Osteoblast (primary cell): ENCODE results near the gene ABCC1. TPM values are rescaled to one million over a fixed set of nuclear protein-coding genes. Genes with fewer than 3 reads are reported as not detected.

ENCODE experiments used
- DNase-seq: peaks from one replicate; pipeline ENCODE4 v3.0.0; 2011; ENCODE audit warnings: low spot score, mixed read lengths; ENCODE audit not compliant: insufficient read length; ENCODE audit errors: missing footprints
- H2AFZ ChIP-seq: 2 replicates; pipeline ENCODE4 v1.6.0; 2011; ENCODE audit warnings: mild to moderate bottlenecking, low read length
- H3K27ac ChIP-seq: 2 replicates; pipeline ENCODE4 v1.5.1; 2011; ENCODE audit warnings: mild to moderate bottlenecking, low read depth, low read length, moderate library complexity
- H3K27me3 ChIP-seq: 2 replicates; pipeline ENCODE4 v1.6.0; 2012; ENCODE audit warnings: mild to moderate bottlenecking, control low read depth, inconsistent platforms, low read length, moderate library complexity; ENCODE audit not compliant: insufficient read depth
- H3K36me3 ChIP-seq: 2 replicates; pipeline ENCODE4 v1.5.1; 2011; ENCODE audit warnings: mild to moderate bottlenecking, low read length, control low read depth, moderate library complexity; ENCODE audit not compliant: insufficient read depth
- H3K4me1 ChIP-seq: 2 replicates; pipeline ENCODE4 v1.5.1; 2011; ENCODE audit warnings: mild to moderate bottlenecking, low read length, control low read depth, moderate library complexity; ENCODE audit not compliant: insufficient read depth
- H3K4me2 ChIP-seq: 2 replicates; pipeline ENCODE4 v1.6.0; 2011; ENCODE audit warnings: mild to moderate bottlenecking, low read length; ENCODE audit not compliant: insufficient read depth
- H3K4me3 ChIP-seq: fragments of 200-600 bp; sonication (generic); 3 replicates; pipeline ENCODE4 v1.5.1; 2012; ENCODE audit warnings: mild to moderate bottlenecking, low read length, inconsistent platforms; ENCODE audit not compliant: insufficient read depth
- H3K79me2 ChIP-seq: 2 replicates; pipeline ENCODE4 v1.6.0; 2012; ENCODE audit warnings: mild to moderate bottlenecking, low read length, control low read depth, inconsistent platforms; ENCODE audit not compliant: insufficient read depth
- H3K9me3 ChIP-seq: 2 replicates; pipeline ENCODE4 v1.5.1; 2011; ENCODE audit warnings: low read depth, low read length, control low read depth
- H4K20me1 ChIP-seq: 2 replicates; pipeline ENCODE4 v1.6.0; 2012; ENCODE audit warnings: mild to moderate bottlenecking, low read length, control low read depth; ENCODE audit not compliant: insufficient read depth
- total RNA-seq: library from RNA; depleted of rRNA; stranded (reverse); fragments of >200 nt; gene quantifications from 2 replicates; pipeline ENCODE4 v1.2.3, GENCODE V29; 2012
- TF ChIP-seq, protein P1 (sequence below): IDR thresholded peaks from 2 replicates; pipeline ENCODE4 v1.5.1; 2011; ENCODE audit warnings: mild to moderate bottlenecking, low read depth, low read length, moderate library complexity; ENCODE audit errors: extremely low read depth

Gene ABCC1
- total RNA-seq, 1 donor, result 33.7 TPM

DNA sequence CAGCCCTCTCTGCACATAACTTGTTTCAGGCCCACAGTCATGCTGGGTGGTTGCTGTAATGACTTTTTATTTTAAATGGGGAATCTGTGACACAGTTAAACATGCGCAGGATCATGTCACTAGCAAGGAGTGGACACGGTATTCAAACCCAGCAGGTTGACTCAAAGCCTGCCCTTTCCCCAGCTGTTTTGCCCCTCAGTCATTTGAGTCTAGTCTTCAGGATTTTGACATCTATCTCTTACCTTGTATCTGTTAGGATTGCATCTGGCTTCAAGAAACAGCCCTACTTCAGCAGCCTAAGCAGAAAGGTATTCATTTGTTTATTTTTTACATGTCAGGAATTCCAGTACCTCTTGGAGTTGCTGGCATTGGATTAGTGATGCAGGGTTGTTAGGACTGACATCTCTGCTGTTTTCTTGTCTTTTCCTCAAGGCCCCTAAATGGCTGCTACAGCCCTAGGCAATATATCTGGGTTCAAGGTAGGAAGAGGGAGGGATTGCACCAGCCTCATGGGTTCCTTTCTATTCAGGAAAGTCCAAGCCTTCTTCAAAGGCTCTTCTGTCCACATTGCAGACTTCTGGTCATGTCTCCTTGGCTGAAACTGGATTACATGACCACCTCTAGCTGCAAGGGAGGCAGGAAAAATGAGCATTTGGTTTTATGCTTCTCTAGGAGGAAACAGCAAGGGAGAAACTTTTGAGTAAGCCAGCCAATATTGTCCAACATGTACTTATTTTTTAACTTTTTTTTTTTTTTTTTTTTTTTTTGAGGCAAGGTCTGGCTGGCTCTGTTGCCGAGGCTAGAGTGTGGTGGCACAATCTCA, 22.8 kb downstream of the ABCC1 start:
- DNase-seq, result peak; percentile 23
- H2AFZ ChIP-seq, result no peak overlapping the region
- TF ChIP-seq, protein P1, sequence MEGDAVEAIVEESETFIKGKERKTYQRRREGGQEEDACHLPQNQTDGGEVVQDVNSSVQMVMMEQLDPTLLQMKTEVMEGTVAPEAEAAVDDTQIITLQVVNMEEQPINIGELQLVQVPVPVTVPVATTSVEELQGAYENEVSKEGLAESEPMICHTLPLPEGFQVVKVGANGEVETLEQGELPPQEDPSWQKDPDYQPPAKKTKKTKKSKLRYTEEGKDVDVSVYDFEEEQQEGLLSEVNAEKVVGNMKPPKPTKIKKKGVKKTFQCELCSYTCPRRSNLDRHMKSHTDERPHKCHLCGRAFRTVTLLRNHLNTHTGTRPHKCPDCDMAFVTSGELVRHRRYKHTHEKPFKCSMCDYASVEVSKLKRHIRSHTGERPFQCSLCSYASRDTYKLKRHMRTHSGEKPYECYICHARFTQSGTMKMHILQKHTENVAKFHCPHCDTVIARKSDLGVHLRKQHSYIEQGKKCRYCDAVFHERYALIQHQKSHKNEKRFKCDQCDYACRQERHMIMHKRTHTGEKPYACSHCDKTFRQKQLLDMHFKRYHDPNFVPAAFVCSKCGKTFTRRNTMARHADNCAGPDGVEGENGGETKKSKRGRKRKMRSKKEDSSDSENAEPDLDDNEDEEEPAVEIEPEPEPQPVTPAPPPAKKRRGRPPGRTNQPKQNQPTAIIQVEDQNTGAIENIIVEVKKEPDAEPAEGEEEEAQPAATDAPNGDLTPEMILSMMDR, result no peak
- no peak overlapping the region for H3K27ac ChIP-seq
- peaks cover 12% of the 10 kb centered on the region for H3K4me1 ChIP-seq
- no peaks in the 10 kb centered on the region for H3K9me3 ChIP-seq
- no peak overlapping the region for H3K4me2 ChIP-seq
- H3K27me3 ChIP-seq, result no peaks in the 10 kb centered on the region
- peaks cover 3% of the 10 kb centered on the region for H4K20me1 ChIP-seq
- no peaks in the 10 kb centered on the region for H3K36me3 ChIP-seq
- H3K79me2 ChIP-seq, result peaks cover 93% of the 10 kb centered on the region
- no peak overlapping the region for H3K4me3 ChIP-seq

DNA sequence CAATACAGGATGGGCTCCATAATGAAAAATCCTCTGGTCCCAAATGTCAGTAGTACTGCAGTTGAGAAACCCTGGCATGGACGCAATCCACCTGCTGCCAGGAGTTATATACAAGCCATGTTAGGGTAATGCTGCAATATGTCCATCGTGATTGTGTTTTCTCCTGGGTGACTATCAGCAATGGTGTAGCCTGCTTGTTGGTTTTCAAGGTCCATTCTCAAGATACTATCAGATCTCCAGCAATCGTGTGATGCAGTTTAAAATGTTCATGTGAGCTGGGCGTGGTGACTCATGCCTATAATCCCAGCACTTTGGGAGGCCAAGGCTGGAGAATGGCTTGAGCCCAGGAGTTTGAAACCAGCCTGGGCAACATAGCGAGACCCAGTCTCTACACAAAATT, 24.0 kb downstream of the ABCC1 start:
- peak; percentile 18 for DNase-seq
- TF ChIP-seq, protein P1, result no peak
- Histone ChIP-seq H3K27ac (no peak overlapping the region), H3K27me3 (no peaks in the 10 kb centered on the region), H3K4me2 (no peak overlapping the region), H3K4me3 (no peak overlapping the region), H2AFZ (no peak overlapping the region), H4K20me1 (peaks cover 3% of the 10 kb centered on the region), H3K4me1 (peaks cover 17% of the 10 kb centered on the region), H3K36me3 (no peaks in the 10 kb centered on the region), H3K79me2 (peaks cover 95% of the 10 kb centered on the region), H3K9me3 (no peaks in the 10 kb centered on the region)

- Histone ChIP-seq H3K4me2 (no peak overlapping the region), H3K27me3 (no peaks in the 10 kb centered on the region), H4K20me1 (peaks cover 3% of the 10 kb centered on the region), H3K4me1 (peaks cover 17% of the 10 kb centered on the region), H3K79me2 (peaks cover 95% of the 10 kb centered on the region), H3K4me3 (no peak overlapping the region), H3K9me3 (no peaks in the 10 kb centered on the region), H2AFZ (no peak overlapping the region), H3K36me3 (no peaks in the 10 kb centered on the region), H3K27ac (no peak overlapping the region)
- DNase-seq, result no peak
- TF ChIP-seq, protein P1, result no peak
Observed at GRCh38 chr16:15974057-15974456, 24.6 kb downstream of the ABCC1 start.

- Histone ChIP-seq H3K4me3 (no peak overlapping the region), H3K9me3 (no peaks in the 10 kb centered on the region), H3K27me3 (no peaks in the 10 kb centered on the region), H2AFZ (no peak overlapping the region), H3K4me1 (peaks cover 25% of the 10 kb centered on the region), H3K4me2 (no peak overlapping the region), H4K20me1 (peaks cover 3% of the 10 kb centered on the region), H3K36me3 (no peaks in the 10 kb centered on the region), H3K79me2 (peaks cover 92% of the 10 kb centered on the region), H3K27ac (no peak overlapping the region)
- DNase-seq, result no peak
- TF ChIP-seq, protein P1, result no peak
Observed at GRCh38 chr16:15975172-15975571, 25.8 kb downstream of the ABCC1 start.
